Fibroblast of pulmonary artery (primary cell): ENCODE results near the gene SMYD3.

Experiments
- DNase-seq: peaks from one replicate; pipeline ENCODE4 v3.0.0-alpha.2; 2010; ENCODE audit warnings: low read depth
- H3K4me3 ChIP-seq: replicated peaks from 2 replicates; pipeline ENCODE4 v1.5.1; 2011; ENCODE audit warnings: low read depth, mild to moderate bottlenecking, control low read depth, low read length, moderate library complexity
- TF ChIP-seq, protein P1 (sequence below): IDR thresholded peaks from 2 replicates; pipeline ENCODE4 v1.5.1; 2011; ENCODE audit warnings: mild to moderate bottlenecking, control low read depth, low read length, inconsistent platforms; ENCODE audit errors: missing control alignments

The SMYD3 gene

GRCh38 chr1:246506674-246507481, at the start of gene SMYD3:
SMYD3 (minus strand) TSS chr1:246507279.
- H3K4me3 ChIP-seq = peak within 1 kb of the TSS; percentile 94
- TF ChIP-seq, protein P1, sequence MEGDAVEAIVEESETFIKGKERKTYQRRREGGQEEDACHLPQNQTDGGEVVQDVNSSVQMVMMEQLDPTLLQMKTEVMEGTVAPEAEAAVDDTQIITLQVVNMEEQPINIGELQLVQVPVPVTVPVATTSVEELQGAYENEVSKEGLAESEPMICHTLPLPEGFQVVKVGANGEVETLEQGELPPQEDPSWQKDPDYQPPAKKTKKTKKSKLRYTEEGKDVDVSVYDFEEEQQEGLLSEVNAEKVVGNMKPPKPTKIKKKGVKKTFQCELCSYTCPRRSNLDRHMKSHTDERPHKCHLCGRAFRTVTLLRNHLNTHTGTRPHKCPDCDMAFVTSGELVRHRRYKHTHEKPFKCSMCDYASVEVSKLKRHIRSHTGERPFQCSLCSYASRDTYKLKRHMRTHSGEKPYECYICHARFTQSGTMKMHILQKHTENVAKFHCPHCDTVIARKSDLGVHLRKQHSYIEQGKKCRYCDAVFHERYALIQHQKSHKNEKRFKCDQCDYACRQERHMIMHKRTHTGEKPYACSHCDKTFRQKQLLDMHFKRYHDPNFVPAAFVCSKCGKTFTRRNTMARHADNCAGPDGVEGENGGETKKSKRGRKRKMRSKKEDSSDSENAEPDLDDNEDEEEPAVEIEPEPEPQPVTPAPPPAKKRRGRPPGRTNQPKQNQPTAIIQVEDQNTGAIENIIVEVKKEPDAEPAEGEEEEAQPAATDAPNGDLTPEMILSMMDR = no peak
- peak; percentile 77 for DNase-seq

GRCh38 chr1:246554201-246554600, 47.1 kb upstream of the SMYD3 start:
- DNase-seq = no peak
- TF ChIP-seq, protein P1 = no peak
- H3K4me3 ChIP-seq = no peak overlapping the region

DNA sequence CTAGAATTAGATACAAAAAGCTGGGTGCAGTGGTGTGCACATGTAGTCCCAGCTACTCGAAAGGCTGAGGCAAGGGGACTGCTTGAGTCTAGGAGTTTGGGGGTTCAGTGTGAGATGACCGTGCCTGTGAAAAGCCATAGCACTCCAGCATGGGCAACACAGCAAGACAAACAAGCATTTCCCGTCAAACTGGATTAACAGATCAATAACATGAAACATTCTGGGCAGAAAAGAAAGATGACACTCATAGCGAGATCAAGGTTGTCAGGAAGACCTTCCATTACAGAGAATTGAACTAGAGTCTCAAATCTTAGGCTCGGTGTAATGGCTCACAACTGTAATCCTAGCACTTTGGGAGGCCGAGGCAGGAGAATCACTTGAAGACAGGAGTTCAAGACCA, 45.0 kb upstream of the SMYD3 start:
- TF ChIP-seq, protein P1 = no peak
- no peak for DNase-seq
- H3K4me3 ChIP-seq = no peak overlapping the region

DNA sequence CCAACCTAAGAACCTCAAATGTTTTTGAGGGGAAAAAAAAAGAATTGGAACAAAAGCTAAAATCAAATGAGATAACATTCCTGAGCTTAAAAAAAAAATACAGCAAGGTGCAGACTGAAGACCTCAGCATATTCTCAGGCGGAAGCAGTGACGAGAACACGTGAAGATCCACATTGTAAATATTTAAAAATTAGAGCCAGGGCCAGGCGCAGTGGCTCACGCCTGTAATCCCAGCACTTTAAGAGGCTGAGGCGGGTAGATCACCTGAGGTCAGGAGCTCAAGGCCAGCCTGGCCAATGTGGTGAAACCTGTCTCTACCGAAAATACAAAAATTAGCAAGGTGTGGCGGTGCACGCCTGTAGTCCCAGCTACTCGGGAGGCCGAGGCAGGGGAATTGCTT, 43.3 kb upstream of the SMYD3 start:
- TF ChIP-seq, protein P1 = no peak
- no peak for DNase-seq
- H3K4me3 ChIP-seq = no peak overlapping the region

- TF ChIP-seq, protein P1 = no peak
- no peak for DNase-seq
- H3K4me3 ChIP-seq = no peak overlapping the region
Measured at GRCh38 chr1:246549665-246550064, 42.6 kb upstream of the SMYD3 start.

GRCh38 chr1:246544001-246544400, 36.9 kb upstream of the SMYD3 start:
- H3K4me3 ChIP-seq = no peak overlapping the region
- TF ChIP-seq, protein P1 = no peak
- DNase-seq = no peak
